ENCODE measurements around the gene BRD9. TPM values are rescaled to one million over a fixed set of nuclear protein-coding genes. Genes with fewer than 3 reads are reported as not detected.
"Not testable (repeated sequence)": the region's sequence is repeated elsewhere in the genome, so short reads cannot be mapped to it uniquely, and the experiment has no call there.

Gene BRD9
- total and polyA plus RNA-seq, 5 experiments from 2014 or later = 10.4 to 79.4 (median 15.4) TPM

GRCh38 chr5:854966-855743 lies 37.4 kb downstream of the BRD9 start:
- Mint-ChIP-seq H3K4me3 (no peak overlapping the region), H3K4me1 (peaks cover 0 to 6% (median 2%) of the 10 kb centered on the region in 4 donors), H3K27me3 (peaks cover 2 to 19% (median 12%) of the 10 kb centered on the region in 5 donors), H3K36me3 (no peaks in the 10 kb centered on the region), H3K9me3 (no peaks in the 10 kb centered on the region), H3K27ac (peak overlapping the region in 2 of 10 donors; percentile 10 to 46)
- POLR2A ChIA-PET = no interaction called here
- DNase-seq (peak in 1 of 10 donors; percentile 50), ATAC-seq (no peak)

DNA sequence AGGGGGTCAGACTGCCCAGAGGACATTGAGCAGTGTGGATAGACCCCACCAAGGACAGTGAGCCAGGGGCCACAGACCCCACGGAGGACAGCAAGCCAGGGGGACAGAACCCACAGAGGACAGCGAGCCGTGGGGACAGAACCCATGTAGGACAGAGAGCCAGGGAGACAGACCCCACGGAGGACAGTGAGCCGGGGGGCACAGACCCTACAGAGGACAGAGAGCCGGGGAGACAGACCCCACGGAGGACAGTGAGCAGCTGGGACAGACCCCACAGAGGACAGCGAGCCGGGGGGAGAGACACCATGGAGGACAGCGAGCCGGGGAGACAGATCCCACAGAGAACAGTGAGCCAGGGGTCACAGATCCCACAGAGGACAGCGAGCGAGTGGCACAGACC lies 38.4 kb downstream of the BRD9 start:
- no peak for ATAC-seq
- peaks cover 0 to 6% (median 2%) of the 10 kb centered on the region in 4 donors for H3K4me1 Mint-ChIP-seq
- H3K27ac Mint-ChIP-seq = peak overlapping the region in 1 of 10 donors; percentile 27
- H3K4me3 Mint-ChIP-seq = no peak overlapping the region
- no peaks in the 10 kb centered on the region for H3K36me3 Mint-ChIP-seq
- peaks cover 2 to 21% (median 12%) of the 10 kb centered on the region in 5 donors for H3K27me3 Mint-ChIP-seq
- no peaks in the 10 kb centered on the region for H3K9me3 Mint-ChIP-seq
- POLR2A ChIA-PET = no interaction called here
- peak in 1 of 10 donors; percentile 46 for DNase-seq

- H3K27ac Mint-ChIP-seq = peak overlapping the region in 2 of 10 donors; percentile 15 to 64
These were observed 39.0 kb downstream of the BRD9 start for GRCh38 chr5:853416-854090.

DNA sequence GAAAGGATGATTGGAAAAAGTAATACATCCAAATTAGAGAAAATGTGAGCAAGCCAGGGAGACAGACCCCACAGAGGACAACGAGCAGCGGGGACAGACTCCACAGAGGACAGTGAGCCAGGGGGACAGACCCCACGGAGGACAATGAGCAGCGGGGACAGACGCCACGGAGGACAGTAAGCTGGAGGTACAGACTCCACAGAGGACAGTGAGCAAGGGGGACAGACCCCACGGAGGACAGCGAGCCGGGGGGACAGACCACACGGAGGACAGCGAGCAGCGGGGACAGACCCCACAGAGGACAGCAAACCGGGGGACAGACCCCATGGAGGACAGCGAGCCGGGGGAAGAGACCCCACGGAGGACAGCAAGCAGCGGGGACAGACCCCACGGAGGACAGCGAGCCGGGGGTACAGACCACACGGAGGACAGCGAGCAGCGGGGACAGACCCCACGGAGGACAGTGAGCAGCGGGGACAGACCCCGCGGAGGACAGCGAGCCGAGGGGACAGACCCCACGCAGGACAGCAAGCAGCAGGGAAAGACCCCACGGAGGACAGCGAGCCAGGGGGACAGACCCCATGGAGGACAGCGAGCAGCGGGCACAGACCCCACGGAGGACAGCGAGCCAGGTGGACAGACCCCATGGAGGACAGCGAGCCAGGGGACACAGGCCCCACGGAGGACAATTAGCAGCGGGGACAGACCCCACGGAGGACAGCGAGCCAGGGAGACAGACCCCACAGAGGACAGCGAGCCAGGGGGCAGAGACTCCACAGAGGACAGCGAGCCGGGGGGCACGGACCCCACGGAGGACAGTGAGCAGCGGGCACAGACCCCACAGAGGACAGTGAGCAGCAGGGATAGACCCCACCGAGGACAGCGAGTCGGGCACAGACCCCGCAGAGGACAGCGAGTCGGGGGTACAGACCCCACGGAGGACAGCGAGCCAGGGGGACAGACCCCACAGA lies 39.9 kb downstream of the BRD9 start:
- Mint-ChIP-seq H3K27ac (peak overlapping the region in 1 of 10 donors; percentile 64), H3K36me3 (no peaks in the 10 kb centered on the region), H3K4me3 (no peak overlapping the region), H3K27me3 (peaks cover 2 to 27% (median 12%) of the 10 kb centered on the region in 5 donors), H3K9me3 (no peaks in the 10 kb centered on the region), H3K4me1 (peaks cover 0 to 6% (median 1%) of the 10 kb centered on the region in 4 donors)
- DNase-seq (peak in 1 of 10 donors; percentile 56), ATAC-seq (no peak)
- POLR2A ChIA-PET = no interaction called here

More at GRCh38 chr5:853416-854090, 39.0 kb downstream of the BRD9 start:
- peak in 1 of 10 donors; percentile 21 for DNase-seq
- POLR2A ChIA-PET, H3K4me1 Mint-ChIP-seq, ATAC-seq, H3K4me3 Mint-ChIP-seq, H3K36me3 Mint-ChIP-seq, H3K9me3 Mint-ChIP-seq: not testable (repeated sequence)
- H3K27me3 Mint-ChIP-seq = peaks cover 2 to 26% (median 12%) of the 10 kb centered on the region in 5 donors

- Mint-ChIP-seq H3K4me1 (peaks cover 0 to 6% (median 1%) of the 10 kb centered on the region in 4 donors), H3K4me3 (no peak overlapping the region), H3K27ac (peak overlapping the region in 1 of 10 donors; percentile 60), H3K27me3 (peaks cover 2 to 27% (median 12%) of the 10 kb centered on the region in 5 donors), H3K9me3 (no peaks in the 10 kb centered on the region), H3K36me3 (no peaks in the 10 kb centered on the region)
- DNase-seq (peak in 1 of 10 donors; percentile 15), ATAC-seq (no peak)
- POLR2A ChIA-PET = no interaction called here
These were observed 40.6 kb downstream of the BRD9 start for GRCh38 chr5:852018-852417.

DNA sequence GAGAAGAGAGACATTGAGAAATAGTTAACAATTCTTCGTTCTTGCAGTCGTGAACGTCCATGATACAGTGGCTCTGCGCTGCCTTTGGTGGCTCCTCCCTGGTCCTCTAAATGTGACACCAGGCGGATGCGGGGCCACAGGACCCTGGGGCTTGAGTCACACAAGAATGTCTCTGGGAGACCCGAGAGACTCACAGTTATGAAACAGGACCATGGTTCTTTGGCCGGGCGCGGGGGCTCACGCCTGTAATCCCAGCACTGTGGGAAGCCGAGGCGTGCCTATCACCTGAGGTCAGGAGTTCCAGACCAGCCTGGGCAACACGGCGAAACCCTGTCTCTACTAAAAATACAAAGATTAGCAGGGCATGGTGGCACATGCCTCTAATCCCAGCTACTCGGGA lies 41.0 kb downstream of the BRD9 start:
- ATAC-seq (no peak), DNase-seq (no peak)
- no peaks in the 10 kb centered on the region for H3K9me3 Mint-ChIP-seq
- peaks cover 2 to 32% (median 12%) of the 10 kb centered on the region in 5 donors for H3K27me3 Mint-ChIP-seq
- H3K4me1 Mint-ChIP-seq = peaks cover 0 to 7% (median 1%) of the 10 kb centered on the region in 4 donors
- POLR2A ChIA-PET = no interaction called here
- no peak overlapping the region for H3K27ac Mint-ChIP-seq
- H3K36me3 Mint-ChIP-seq = no peaks in the 10 kb centered on the region
- no peak overlapping the region for H3K4me3 Mint-ChIP-seq

DNA sequence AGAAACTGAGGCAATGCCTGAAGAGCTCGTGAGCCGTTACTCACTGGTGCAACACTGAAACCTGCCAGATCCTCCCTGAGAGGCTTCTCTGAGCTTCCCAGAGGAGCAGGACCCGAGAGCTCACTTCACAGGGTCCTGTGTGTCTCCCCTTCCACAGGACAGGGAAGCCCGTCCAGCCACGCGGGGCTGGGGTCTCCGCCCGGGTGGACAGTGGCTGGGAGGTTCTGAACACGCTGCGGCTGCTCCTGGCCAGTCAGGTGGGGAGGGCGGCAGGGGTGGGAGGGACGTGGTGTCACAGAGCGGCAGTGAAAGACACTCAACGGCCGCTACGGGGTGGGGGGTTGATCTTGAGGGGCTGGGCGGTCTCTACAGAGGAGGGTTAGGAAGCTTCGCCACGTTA lies 41.5 kb downstream of the BRD9 start:
- Mint-ChIP-seq H3K4me3 (no peak overlapping the region), H3K36me3 (no peaks in the 10 kb centered on the region), H3K9me3 (no peaks in the 10 kb centered on the region), H3K27ac (no peak overlapping the region), H3K27me3 (peaks cover 2 to 35% (median 12%) of the 10 kb centered on the region in 5 donors), H3K4me1 (peaks cover 0 to 7% (median 1%) of the 10 kb centered on the region in 4 donors)
- DNase-seq (no peak), ATAC-seq (no peak)
- POLR2A ChIA-PET = no interaction called here

DNA sequence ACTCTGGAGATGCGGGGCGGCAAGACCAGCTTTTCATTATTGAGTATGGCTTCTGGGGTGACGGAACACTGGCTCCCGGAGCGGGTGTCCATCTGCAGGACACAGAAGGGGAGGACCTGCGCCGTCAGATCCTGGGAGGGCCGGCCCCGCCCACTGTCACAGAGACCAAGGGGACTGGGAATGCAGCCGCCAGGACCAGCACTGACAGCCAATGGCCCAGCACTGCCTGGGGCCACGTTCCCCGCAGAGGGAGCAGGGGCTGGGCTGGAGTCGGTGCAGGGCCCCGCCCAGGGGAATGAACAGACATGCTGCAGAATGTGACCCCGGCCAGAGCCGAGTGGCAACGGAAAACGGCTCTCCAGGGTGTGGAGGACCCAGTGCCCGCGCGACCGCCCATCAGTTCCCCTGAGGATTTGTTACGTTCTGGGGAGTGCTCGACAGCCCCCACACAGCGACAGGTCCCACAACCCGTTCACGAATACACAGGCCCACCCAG lies 42.0 kb downstream of the BRD9 start, which contains the start of gene ZDHHC11:
ZDHHC11 (minus strand) TSS at position 476 of the 496 bp plus-strand sequence; CDS start at position 92, 384 bp downstream.
- Mint-ChIP-seq H3K4me3 (no peak within 1 kb of the TSS), H3K4me1 (peaks cover 0 to 7% (median 1%) of the 10 kb centered on the region in 4 donors), H3K27me3 (peaks cover 2 to 35% (median 12%) of the 10 kb centered on the region in 5 donors), H3K36me3 (no peaks in the 10 kb centered on the region), H3K9me3 (no peaks in the 10 kb centered on the region), H3K27ac (no peak within 1 kb of the TSS)
- POLR2A ChIA-PET = no interaction called here
- DNase-seq (peak in 1 of 10 donors; percentile 48), ATAC-seq (no peak)

- Mint-ChIP-seq H3K9me3 (no peaks in the 10 kb centered on the region), H3K27me3 (peaks cover 2 to 35% (median 12%) of the 10 kb centered on the region in 5 donors), H3K36me3 (no peaks in the 10 kb centered on the region), H3K4me1 (peaks cover 0 to 7% (median 1%) of the 10 kb centered on the region in 4 donors), H3K4me3 (no peak overlapping the region), H3K27ac (no peak overlapping the region)
- POLR2A ChIA-PET = no interaction called here
- DNase-seq (peak in 1 of 10 donors; percentile 48), ATAC-seq (no peak)
These were observed 42.8 kb downstream of the BRD9 start for GRCh38 chr5:849651-850301.

DNA sequence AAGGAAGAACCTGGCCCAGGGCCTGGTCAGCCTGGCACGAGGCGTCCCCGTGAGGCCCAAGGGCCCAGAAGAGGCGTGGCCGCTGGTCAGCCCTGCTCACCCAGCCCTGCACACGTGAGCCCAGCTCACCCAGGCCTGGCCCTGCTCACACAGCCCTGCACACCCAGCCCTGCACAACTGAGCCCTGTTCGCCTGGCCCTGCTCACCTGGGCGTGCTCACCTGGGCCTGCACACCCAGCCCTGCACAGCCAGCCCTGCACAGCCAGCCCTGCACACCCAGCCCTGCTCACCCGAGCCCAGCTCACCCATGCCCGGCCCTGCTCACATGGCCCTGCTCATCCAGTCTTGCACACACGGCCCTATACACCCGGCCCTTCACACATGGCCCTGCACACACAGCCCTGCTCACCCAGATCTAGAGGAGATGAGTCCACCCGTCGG lies 43.9 kb downstream of the BRD9 start:
- no peak overlapping the region for H3K27ac Mint-ChIP-seq
- peaks cover 2 to 35% (median 12%) of the 10 kb centered on the region in 5 donors for H3K27me3 Mint-ChIP-seq
- peaks cover 0 to 7% (median 0%) of the 10 kb centered on the region in 4 donors for H3K4me1 Mint-ChIP-seq
- POLR2A ChIA-PET = no interaction called here
- ATAC-seq (no peak), DNase-seq (peak in 1 of 10 donors; percentile 53)
- H3K9me3 Mint-ChIP-seq = no peaks in the 10 kb centered on the region
- H3K4me3 Mint-ChIP-seq = no peak overlapping the region
- H3K36me3 Mint-ChIP-seq = no peaks in the 10 kb centered on the region

- DNase-seq, H3K9me3 Mint-ChIP-seq, H3K36me3 Mint-ChIP-seq, POLR2A ChIA-PET, H3K27ac Mint-ChIP-seq, ATAC-seq, H3K4me3 Mint-ChIP-seq, H3K4me1 Mint-ChIP-seq: not testable (repeated sequence)
- peaks cover 2 to 37% (median 12%) of the 10 kb centered on the region in 5 donors for H3K27me3 Mint-ChIP-seq
These were observed 44.9 kb downstream of the BRD9 start for GRCh38 chr5:847736-848135.
